WTC11 (cell line): Measurements from ENCODE around the gene TRABD. TPM values are rescaled to one million over a fixed set of nuclear protein-coding genes. Genes with fewer than 3 reads are reported as not detected.

Experiments
- ATAC-seq: fragments of 200-7000 bp; cut with Tn5 transposase; 2 replicates; pipeline ENCODE4 v1.10.0; 2021; ENCODE audit warnings: mild to moderate bottlenecking, moderate library complexity
- CTCF ChIA-PET: fragments of 300-600 bp; sonication (Branson Sonifier 250); formaldehyde crosslinking; loops from one replicate; lab custom pipeline; 2021; ENCODE audit warnings: antibody characterized with exemption; lab: Charles Lee
- POLR2A ChIA-PET: fragments of 350-600 bp; sonication (Branson Sonifier 250); formaldehyde crosslinking; loops from one replicate; lab custom pipeline; 2021; ENCODE audit warnings: antibody characterized with exemption; lab: Charles Lee
- DNase-seq: peaks from one replicate; pipeline ENCODE4 v3.0.0; 2021; ENCODE audit warnings: low spot score
- H3K27ac Mint-ChIP-seq: 2 replicates; pipeline ENCODE4 v1.8.0; 2021; ENCODE audit warnings: mixed read lengths
- H3K27me3 Mint-ChIP-seq: 2 replicates; pipeline ENCODE4 v1.8.0; 2021; ENCODE audit warnings: low read depth, mild to moderate bottlenecking, moderate library complexity, mixed read lengths
- H3K36me3 Mint-ChIP-seq: 2 replicates; pipeline ENCODE4 v1.8.0; 2021; ENCODE audit warnings: mixed read lengths
- H3K4me1 Mint-ChIP-seq: 2 replicates; pipeline ENCODE4 v1.8.0; 2022; ENCODE audit warnings: mixed read lengths
- H3K4me3 Mint-ChIP-seq: 2 replicates; pipeline ENCODE4 v1.8.0; 2021; ENCODE audit warnings: mild to moderate bottlenecking, moderate library complexity, mixed read lengths
- H3K9me3 Mint-ChIP-seq: 2 replicates; pipeline ENCODE4 v1.8.0; 2021; ENCODE audit warnings: mixed read lengths
- ATF2 ChIP-seq: sonication (generic); formaldehyde crosslinking; IDR thresholded peaks from 2 replicates; pipeline ENCODE4 v1.8.1; 2022; ENCODE audit warnings: low read depth, missing genetic modification reagents, borderline replicate concordance
- ELF4 ChIP-seq: sonication (generic); formaldehyde crosslinking; IDR thresholded peaks from 2 replicates; pipeline ENCODE4 v1.8.1; 2022; ENCODE audit warnings: low read depth, mild to moderate bottlenecking, moderate library complexity, missing genetic modification reagents
- FOXK1 ChIP-seq: sonication (generic); formaldehyde crosslinking; IDR thresholded peaks from 2 replicates; pipeline ENCODE4 v1.8.0; 2022; ENCODE audit warnings: mild to moderate bottlenecking, moderate library complexity, missing genetic modification reagents
- FOXP1 ChIP-seq: sonication (generic); formaldehyde crosslinking; IDR thresholded peaks from 2 replicates; pipeline ENCODE4 v1.8.0; 2022; ENCODE audit warnings: missing genetic modification reagents, mild to moderate bottlenecking, moderate library complexity, borderline replicate concordance
- IRF2 ChIP-seq: sonication (generic); formaldehyde crosslinking; IDR thresholded peaks from 2 replicates; pipeline ENCODE4 v1.8.0; 2022; ENCODE audit warnings: low read depth, missing genetic modification reagents, borderline replicate concordance
- JAZF1 ChIP-seq: fragments of 250-450 bp; sonication (Bioruptor Pico); IDR thresholded peaks from 2 replicates; pipeline ENCODE4 v1.9.0; 2021; ENCODE audit warnings: moderate library complexity, mild to moderate bottlenecking, inconsistent platforms
- NFATC4 ChIP-seq: fragments of 250-450 bp; sonication (Bioruptor Pico); IDR thresholded peaks from 2 replicates; pipeline ENCODE4 v1.9.0; 2021; ENCODE audit warnings: mild to moderate bottlenecking
- NFE2L1 ChIP-seq: sonication (generic); formaldehyde crosslinking; IDR thresholded peaks from 2 replicates; pipeline ENCODE4 v1.8.1; 2023; ENCODE audit warnings: missing genetic modification reagents
- NFYB ChIP-seq: sonication (generic); formaldehyde crosslinking; conservative IDR thresholded peaks from 2 replicates; pipeline ENCODE4 v1.8.0; 2022; ENCODE audit warnings: low read depth, missing genetic modification reagents
- RELA ChIP-seq: sonication (generic); formaldehyde crosslinking; IDR thresholded peaks from 2 replicates; pipeline ENCODE4 v1.8.1; 2022; ENCODE audit warnings: missing genetic modification reagents, mild to moderate bottlenecking, borderline replicate concordance
- SP1 ChIP-seq: sonication (generic); formaldehyde crosslinking; conservative IDR thresholded peaks from 2 replicates; pipeline ENCODE4 v1.8.1; 2022; ENCODE audit warnings: missing genetic modification reagents
- total RNA-seq: library from RNA; stranded (reverse); gene quantifications from 3 replicates; pipeline ENCODE4 v1.2.3, GENCODE V29; 2021
- TF ChIP-seq, protein P1 (sequence below): sonication (generic); formaldehyde crosslinking; IDR thresholded peaks from 2 replicates; pipeline ENCODE4 v1.8.0; 2022; ENCODE audit warnings: mild to moderate bottlenecking, missing genetic modification reagents
- TF ChIP-seq, protein P2 (sequence below): sonication (generic); formaldehyde crosslinking; IDR thresholded peaks from 2 replicates; pipeline ENCODE4 v1.8.0; 2022; ENCODE audit warnings: mild to moderate bottlenecking, missing genetic modification reagents
- TF ChIP-seq, protein P3 (sequence below): sonication (generic); formaldehyde crosslinking; IDR thresholded peaks from 2 replicates; pipeline ENCODE4 v1.8.0; 2022; ENCODE audit warnings: mild to moderate bottlenecking, missing genetic modification reagents
- TF ChIP-seq, protein P4 (sequence below): sonication (generic); formaldehyde crosslinking; IDR thresholded peaks from 2 replicates; pipeline ENCODE4 v1.8.1; 2023; ENCODE audit warnings: mild to moderate bottlenecking, missing genetic modification reagents, moderate library complexity
- TF ChIP-seq, protein P5 (sequence below): sonication (generic); formaldehyde crosslinking; IDR thresholded peaks from 2 replicates; pipeline ENCODE4 v1.8.0; 2022; ENCODE audit warnings: mild to moderate bottlenecking, missing genetic modification reagents

The TRABD gene
- total RNA-seq, 1 experiment from 2014 or later: 90.4 TPM

DNA sequence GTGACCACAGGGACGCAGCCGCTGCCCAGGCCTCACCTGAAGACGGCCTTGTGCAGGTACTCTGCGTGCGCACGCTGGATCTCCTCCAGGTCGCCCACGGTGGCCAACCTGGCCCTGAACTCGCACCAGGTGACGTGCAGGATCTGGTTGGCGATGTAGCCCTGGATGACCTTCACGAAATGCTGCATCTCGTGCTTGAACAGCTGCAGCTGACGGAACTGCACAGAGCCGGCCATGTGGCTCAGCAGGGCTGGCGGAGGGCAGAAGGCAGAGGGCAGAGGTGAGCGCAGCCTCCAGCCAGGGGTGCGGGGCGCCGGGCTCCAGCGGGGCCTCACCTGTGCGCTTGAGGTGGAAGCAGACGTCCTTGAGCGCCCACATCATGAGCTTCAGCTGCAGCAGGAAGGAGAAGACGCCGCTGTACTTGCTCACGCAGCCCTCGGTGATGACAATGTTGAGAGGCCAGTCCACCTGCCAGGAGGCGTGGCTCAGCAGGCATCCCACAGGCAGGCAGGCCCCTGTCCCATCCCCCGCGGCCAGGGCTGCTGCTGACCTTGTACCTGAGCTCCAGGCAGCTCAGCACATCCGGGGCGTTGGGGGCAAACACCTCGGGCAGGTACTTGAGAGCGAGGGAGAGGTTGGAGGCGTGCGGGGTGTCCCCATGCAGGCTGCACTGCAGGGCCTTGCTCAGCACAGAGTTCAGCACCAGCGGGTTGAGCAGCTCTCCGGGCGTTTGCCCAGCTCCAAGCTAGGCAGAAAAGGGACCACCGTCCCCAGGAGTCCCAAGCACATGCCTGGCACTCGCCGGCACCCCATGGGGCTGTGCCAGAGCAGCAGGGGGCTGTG, 32.7 kb downstream of the TRABD start (continued):
- TF ChIP-seq, protein P1, sequence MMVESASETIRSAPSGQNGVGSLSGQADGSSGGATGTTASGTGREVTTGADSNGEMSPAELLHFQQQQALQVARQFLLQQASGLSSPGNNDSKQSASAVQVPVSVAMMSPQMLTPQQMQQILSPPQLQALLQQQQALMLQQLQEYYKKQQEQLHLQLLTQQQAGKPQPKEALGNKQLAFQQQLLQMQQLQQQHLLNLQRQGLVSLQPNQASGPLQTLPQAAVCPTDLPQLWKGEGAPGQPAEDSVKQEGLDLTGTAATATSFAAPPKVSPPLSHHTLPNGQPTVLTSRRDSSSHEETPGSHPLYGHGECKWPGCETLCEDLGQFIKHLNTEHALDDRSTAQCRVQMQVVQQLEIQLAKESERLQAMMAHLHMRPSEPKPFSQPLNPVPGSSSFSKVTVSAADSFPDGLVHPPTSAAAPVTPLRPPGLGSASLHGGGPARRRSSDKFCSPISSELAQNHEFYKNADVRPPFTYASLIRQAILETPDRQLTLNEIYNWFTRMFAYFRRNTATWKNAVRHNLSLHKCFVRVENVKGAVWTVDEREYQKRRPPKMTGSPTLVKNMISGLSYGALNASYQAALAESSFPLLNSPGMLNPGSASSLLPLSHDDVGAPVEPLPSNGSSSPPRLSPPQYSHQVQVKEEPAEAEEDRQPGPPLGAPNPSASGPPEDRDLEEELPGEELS: no peak
- TF ChIP-seq NFE2L1 (CRISPR knock-in tag) (no peak), IRF2 (CRISPR knock-in tag) (no peak), RELA (CRISPR knock-in tag) (no peak), NFATC4 (CRISPR knock-in tag) (no peak), FOXP1 (no peak)
- TF ChIP-seq, protein P2, sequence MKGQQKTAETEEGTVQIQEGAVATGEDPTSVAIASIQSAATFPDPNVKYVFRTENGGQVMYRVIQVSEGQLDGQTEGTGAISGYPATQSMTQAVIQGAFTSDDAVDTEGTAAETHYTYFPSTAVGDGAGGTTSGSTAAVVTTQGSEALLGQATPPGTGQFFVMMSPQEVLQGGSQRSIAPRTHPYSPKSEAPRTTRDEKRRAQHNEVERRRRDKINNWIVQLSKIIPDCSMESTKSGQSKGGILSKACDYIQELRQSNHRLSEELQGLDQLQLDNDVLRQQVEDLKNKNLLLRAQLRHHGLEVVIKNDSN (CRISPR knock-in tag): no peak

DNA sequence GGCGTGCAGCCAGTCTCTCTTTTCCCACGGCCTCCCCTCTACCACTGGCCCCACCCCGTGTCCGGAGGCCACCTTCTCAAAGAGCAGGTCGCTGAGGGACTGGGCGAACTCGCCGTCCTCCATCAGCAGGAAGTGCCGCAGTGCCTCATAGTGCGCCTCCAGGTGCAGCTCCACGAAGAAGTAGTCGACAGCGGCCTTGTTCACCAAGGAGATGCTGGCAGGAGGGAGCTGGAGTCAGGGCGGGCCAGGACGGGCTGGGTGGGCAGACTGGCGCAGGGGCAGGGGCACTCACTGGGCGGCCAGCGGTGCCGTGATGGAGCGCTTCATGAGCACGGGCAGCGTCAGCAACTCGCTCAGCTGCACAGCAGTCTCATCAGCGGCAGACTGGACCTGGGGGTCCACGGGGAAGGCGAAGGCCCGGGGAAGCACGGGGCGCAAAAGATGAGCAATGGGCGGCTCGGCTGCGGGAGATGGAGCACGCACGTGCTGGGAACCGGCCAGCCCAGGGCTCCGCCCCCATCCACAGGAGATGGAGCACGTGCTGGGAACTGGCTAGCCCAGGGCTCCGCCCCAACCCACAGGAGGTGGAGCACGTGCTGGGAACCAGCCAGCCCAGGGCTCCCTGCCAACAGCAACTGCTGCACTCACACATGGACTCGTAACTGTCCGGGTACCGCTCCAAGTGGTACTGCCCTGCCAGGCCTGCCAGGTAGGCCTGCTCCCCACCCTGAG, 33.4 kb downstream of the TRABD start:
- ATAC-seq: peak; percentile 81
- no peak overlapping the region for H3K4me3 Mint-ChIP-seq
- peak; percentile 64 for DNase-seq
- H3K27ac Mint-ChIP-seq: no peak overlapping the region
- TF ChIP-seq, protein P2 (CRISPR knock-in tag): peak; percentile 90
- TF ChIP-seq SP1 (CRISPR knock-in tag) (peak; percentile 53; the same call in 1 of the 2 replicates), ELF4 (CRISPR knock-in tag) (no peak), FOXK1 (CRISPR knock-in tag) (no peak), JAZF1 (CRISPR knock-in tag) (no peak), NFYB (CRISPR knock-in tag) (no peak), ATF2 (CRISPR knock-in tag) (no peak)
- TF ChIP-seq, protein P3, sequence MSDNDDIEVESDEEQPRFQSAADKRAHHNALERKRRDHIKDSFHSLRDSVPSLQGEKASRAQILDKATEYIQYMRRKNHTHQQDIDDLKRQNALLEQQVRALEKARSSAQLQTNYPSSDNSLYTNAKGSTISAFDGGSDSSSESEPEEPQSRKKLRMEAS (CRISPR knock-in tag): peak; percentile 87
- TF ChIP-seq, protein P4, sequence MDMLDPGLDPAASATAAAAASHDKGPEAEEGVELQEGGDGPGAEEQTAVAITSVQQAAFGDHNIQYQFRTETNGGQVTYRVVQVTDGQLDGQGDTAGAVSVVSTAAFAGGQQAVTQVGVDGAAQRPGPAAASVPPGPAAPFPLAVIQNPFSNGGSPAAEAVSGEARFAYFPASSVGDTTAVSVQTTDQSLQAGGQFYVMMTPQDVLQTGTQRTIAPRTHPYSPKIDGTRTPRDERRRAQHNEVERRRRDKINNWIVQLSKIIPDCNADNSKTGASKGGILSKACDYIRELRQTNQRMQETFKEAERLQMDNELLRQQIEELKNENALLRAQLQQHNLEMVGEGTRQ (CRISPR knock-in tag): peak; percentile 86
- TF ChIP-seq, protein P5, sequence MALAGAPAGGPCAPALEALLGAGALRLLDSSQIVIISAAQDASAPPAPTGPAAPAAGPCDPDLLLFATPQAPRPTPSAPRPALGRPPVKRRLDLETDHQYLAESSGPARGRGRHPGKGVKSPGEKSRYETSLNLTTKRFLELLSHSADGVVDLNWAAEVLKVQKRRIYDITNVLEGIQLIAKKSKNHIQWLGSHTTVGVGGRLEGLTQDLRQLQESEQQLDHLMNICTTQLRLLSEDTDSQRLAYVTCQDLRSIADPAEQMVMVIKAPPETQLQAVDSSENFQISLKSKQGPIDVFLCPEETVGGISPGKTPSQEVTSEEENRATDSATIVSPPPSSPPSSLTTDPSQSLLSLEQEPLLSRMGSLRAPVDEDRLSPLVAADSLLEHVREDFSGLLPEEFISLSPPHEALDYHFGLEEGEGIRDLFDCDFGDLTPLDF (CRISPR knock-in tag): peak; percentile 48; the same call in 1 of the 2 replicates
- no peaks in the 10 kb centered on the region for H3K9me3 Mint-ChIP-seq
- POLR2A ChIA-PET: no interaction called here
- H3K27me3 Mint-ChIP-seq: no peaks in the 10 kb centered on the region
- CTCF ChIA-PET: interaction anchor here (0.6 to 1.8 kb wide), 5 partner anchors 11 to 147 kb away, joined by 3 to 7 read pairs (median 3); partner anchors contain the start of gene HDAC10
- peaks cover 38% of the 10 kb centered on the region for H3K36me3 Mint-ChIP-seq
- H3K4me1 Mint-ChIP-seq: peaks cover 5% of the 10 kb centered on the region; the same call in 1 of the 2 replicates
